PC-9 (cell line): Measurements from ENCODE around the gene DMTF1. TPM values are rescaled to one million over a fixed set of nuclear protein-coding genes. Genes with fewer than 3 reads are reported as not detected.
"Not testable (repeated sequence)": the region's sequence is repeated elsewhere in the genome, so short reads cannot be mapped to it uniquely, and the experiment has no call there.

ENCODE experiments used
- BruUV-seq: library from RNA; stranded (reverse); fragments of 400-500 nt; replicated peaks from 2 replicates; lab custom pipeline; 2021; lab: Mats Ljungman, UMichigan
- CTCF ChIA-PET: fragments of 300-600 bp; sonication (Branson Sonifier 250); formaldehyde crosslinking; loops from one replicate; lab custom pipeline; 2022; ENCODE audit warnings: antibody characterized with exemption; lab: Charles Lee
- POLR2A ChIA-PET: fragments of 300-600 bp; sonication (Branson Sonifier 250); formaldehyde crosslinking; loops from one replicate; lab custom pipeline; 2022; ENCODE audit warnings: antibody characterized with exemption; ENCODE audit not compliant: unreplicated experiment; lab: Charles Lee
- DNase-seq, 2 experiments: peaks; one replicate each; pipeline versions ENCODE4 v3.0.0 to v3.0.0-alpha.2; 2015 to 2022; ENCODE audit warnings: mixed read lengths in 1 of 2
- H2AFZ ChIP-seq: fragments of 200-600 bp; sonication (generic); 2 replicates; pipeline ENCODE4 v1.8.1; 2017; ENCODE audit warnings: antibody characterized with exemption
- H3F3A ChIP-seq: fragments of 200-600 bp; sonication (generic); 2 replicates; pipeline ENCODE4 v1.8.1; 2017; ENCODE audit warnings: antibody characterized with exemption, mild to moderate bottlenecking, low read depth; ENCODE audit not compliant: insufficient read depth
- H3K27ac ChIP-seq: fragments of 200-600 bp; sonication (generic); 2 replicates; pipeline ENCODE4 v1.6.1; 2016; ENCODE audit warnings: mixed run types
- H3K27me3 ChIP-seq: fragments of 200-600 bp; sonication (generic); 2 replicates; pipeline ENCODE4 v1.6.1; 2016; ENCODE audit warnings: low read depth, mixed run types; ENCODE audit not compliant: insufficient read depth
- H3K36me3 ChIP-seq: fragments of 200-600 bp; sonication (generic); 2 replicates; pipeline ENCODE4 v1.6.1; 2016; ENCODE audit warnings: low read depth, mixed run types
- H3K4me1 ChIP-seq: fragments of 200-600 bp; sonication (generic); replicated peaks from 2 replicates; pipeline ENCODE4 v1.6.1; 2016; ENCODE audit warnings: mixed run types; ENCODE audit not compliant: insufficient read depth
- H3K4me2 ChIP-seq: fragments of 200-600 bp; sonication (generic); 2 replicates; pipeline ENCODE4 v1.6.1; 2017; ENCODE audit warnings: mixed run types
- H3K4me3 ChIP-seq: fragments of 200-600 bp; sonication (generic); 2 replicates; pipeline ENCODE4 v1.6.1; 2016; ENCODE audit warnings: mixed run types
- H3K79me2 ChIP-seq: fragments of 200-600 bp; sonication (generic); 2 replicates; pipeline ENCODE4 v1.6.1; 2017; ENCODE audit warnings: low read depth, mixed run types
- H3K9me2 ChIP-seq: fragments of 200-600 bp; sonication (generic); 2 replicates; pipeline ENCODE4 v1.8.1; 2017; ENCODE audit warnings: mild to moderate bottlenecking; ENCODE audit not compliant: insufficient read depth
- H3K9me3 ChIP-seq: fragments of 200-600 bp; sonication (generic); 2 replicates; pipeline ENCODE4 v1.8.1; 2016; ENCODE audit warnings: low read depth; ENCODE audit not compliant: insufficient read depth
- H4K20me1 ChIP-seq: fragments of 200-600 bp; sonication (generic); 2 replicates; pipeline ENCODE4 v1.8.1; 2017; ENCODE audit not compliant: insufficient read depth
- CTCF ChIP-seq: fragments of 200-600 bp; sonication (generic); conservative IDR thresholded peaks from 2 replicates; pipeline ENCODE4 v1.6.1; 2017; ENCODE audit warnings: mixed run types, antibody characterized with exemption, mild to moderate bottlenecking, moderate library complexity
- EZH2 ChIP-seq: fragments of 200-600 bp; sonication (generic); IDR thresholded peaks from 2 replicates; pipeline ENCODE4 v1.8.0; 2017; ENCODE audit warnings: antibody characterized with exemption, low read depth
- intact Hi-C: fragments of 100-400 bp; cut with micrococcal nuclease; formaldehyde crosslinking; loops from one replicate; pipeline ENCODE4 v1.10.0; 2022; ENCODE audit not compliant: unreplicated experiment
- total RNA-seq: library from RNA; stranded (reverse); gene quantifications from 2 replicates; pipeline ENCODE4 v1.2.3, GENCODE V29; 2021

Gene DMTF1
- total RNA-seq, 1 experiment from 2014 or later, result 54.0 TPM

GRCh38 chr7:87234949-87235348, 82.7 kb downstream of the DMTF1 start:
- intact Hi-C loops, result loop anchor here (5.0 kb wide), 1 partner anchor 323 kb away; no protein-coding TSS in a partner anchor
- Histone ChIP-seq H3K27me3 (no peaks in the 10 kb centered on the region; the same call in 1 of the 2 replicates), H3K4me2 (no peak overlapping the region), H3K9me3 (no peaks in the 10 kb centered on the region), H3F3A (no peaks in the 10 kb centered on the region), H3K4me1 (no peaks in the 10 kb centered on the region), H3K4me3 (no peak overlapping the region), H3K27ac (no peak overlapping the region), H2AFZ (no peak overlapping the region), H3K79me2 (no peaks in the 10 kb centered on the region), H4K20me1 (no peaks in the 10 kb centered on the region), H3K9me2 (no peaks in the 10 kb centered on the region), H3K36me3 (no peaks in the 10 kb centered on the region)
- ChIA-PET CTCF (no interaction called here), POLR2A (no interaction called here)
- no peak for DNase-seq
- no TSS peak for BruUV-seq
- no peak for TF ChIP-seq EZH2
- no peak for TF ChIP-seq CTCF

- H3K4me2 ChIP-seq, H3F3A ChIP-seq, H4K20me1 ChIP-seq, H3K9me2 ChIP-seq, H3K9me3 ChIP-seq, H3K36me3 ChIP-seq, BruUV-seq, H3K4me3 ChIP-seq, H3K27ac ChIP-seq, CTCF ChIA-PET, H2AFZ ChIP-seq, H3K4me1 ChIP-seq, H3K79me2 ChIP-seq, H3K27me3 ChIP-seq, DNase-seq: not testable (repeated sequence)
- POLR2A ChIA-PET, result interaction anchor here (0.6 kb wide), 1 partner anchor 405 kb away, joined by 9 read pairs; no protein-coding TSS in a partner anchor
- intact Hi-C loops, result loop anchor here (5.0 kb wide), 1 partner anchor 326 kb away; no protein-coding TSS in a partner anchor
These were observed 86.3 kb downstream of the DMTF1 start for GRCh38 chr7:87238464-87239051.

- H2AFZ ChIP-seq, H3K9me3 ChIP-seq, H4K20me1 ChIP-seq, CTCF ChIA-PET, H3K4me2 ChIP-seq, H3K9me2 ChIP-seq, H3F3A ChIP-seq, H3K4me3 ChIP-seq, H3K36me3 ChIP-seq, intact Hi-C loops, POLR2A ChIA-PET, H3K4me1 ChIP-seq, H3K27me3 ChIP-seq, BruUV-seq, H3K79me2 ChIP-seq, H3K27ac ChIP-seq, DNase-seq: not testable (repeated sequence)
These were observed 93.4 kb downstream of the DMTF1 start for GRCh38 chr7:87245671-87246070.

Other genes starting within 250 kb of the DMTF1 start
- gene ELAPOR2, start 92.8 kb upstream of the DMTF1 start, total RNA-seq, result 10.1 and 11.0 TPM in 2 replicates
- 24.6 and 26.5 TPM in 2 replicates for gene TMEM243, start 67.3 kb downstream of the DMTF1 start, total RNA-seq
- 13.4 and 15.2 TPM in 2 replicates for gene CROT, start 193.2 kb downstream of the DMTF1 start, total RNA-seq